HepG2 (cell line): ENCODE measurements around the gene PLVAP. TPM values are rescaled to one million over a fixed set of nuclear protein-coding genes. Genes with fewer than 3 reads are reported as not detected.

Experiments
- ARNTL ChIP-seq: sonication (generic); formaldehyde crosslinking; IDR thresholded peaks from 2 replicates; pipeline ENCODE4 v1.4.0; 2020; ENCODE audit warnings: mild to moderate bottlenecking, missing genetic modification reagents
- CEBPZ ChIP-seq: IDR thresholded peaks from 2 replicates; pipeline ENCODE4 v1.6.1; 2012; ENCODE audit warnings: low read length, improper control_type of control experiment
- EEA1 ChIP-seq: sonication (generic); formaldehyde crosslinking; IDR thresholded peaks from 2 replicates; pipeline ENCODE4 v1.5.1; 2020; ENCODE audit warnings: mild to moderate bottlenecking, missing genetic modification reagents, borderline replicate concordance
- GABPB1 ChIP-seq: IDR thresholded peaks from 2 replicates; pipeline ENCODE4 v1.6.1; 2016; ENCODE audit warnings: mild to moderate bottlenecking, missing genetic modification reagents, moderate library complexity, missing compliant biosample characterization
- IRX3 ChIP-seq: sonication (generic); formaldehyde crosslinking; IDR thresholded peaks from 2 replicates; pipeline ENCODE4 v1.8.1; 2023; ENCODE audit warnings: mild to moderate bottlenecking, low read depth, missing genetic modification reagents, borderline replicate concordance
- JUNB ChIP-seq: sonication (generic); formaldehyde crosslinking; IDR thresholded peaks from 2 replicates; pipeline ENCODE4 v1.8.0; 2022; ENCODE audit warnings: missing genetic modification reagents, mild to moderate bottlenecking, borderline replicate concordance
- MYNN ChIP-seq: sonication (generic); formaldehyde crosslinking; IDR thresholded peaks from 2 replicates; pipeline ENCODE4 v1.4.0; 2020; ENCODE audit warnings: mild to moderate bottlenecking, low read depth, missing genetic modification reagents
- NFE2L2 ChIP-seq: fragments of 150-350 bp; IDR thresholded peaks from 2 replicates; pipeline ENCODE4 v1.6.1; 2014; ENCODE audit warnings: low read length
- SP5 ChIP-seq: IDR thresholded peaks from 2 replicates; pipeline ENCODE4 v1.6.1; 2016; ENCODE audit warnings: low read depth, borderline replicate concordance
- ZBTB7B ChIP-seq: sonication (generic); formaldehyde crosslinking; IDR thresholded peaks from 2 replicates; pipeline ENCODE4 v1.4.0; 2020; ENCODE audit warnings: missing genetic modification reagents
- ZNF124 ChIP-seq: sonication (generic); formaldehyde crosslinking; IDR thresholded peaks from 2 replicates; pipeline ENCODE4 v1.4.0; 2020; ENCODE audit warnings: missing genetic modification reagents
- ZNF160 ChIP-seq: sonication (generic); formaldehyde crosslinking; IDR thresholded peaks from 2 replicates; pipeline ENCODE4 v1.8.0; 2022; ENCODE audit warnings: mild to moderate bottlenecking, inconsistent platforms, missing genetic modification reagents
- ZNF274 ChIP-seq: sonication (generic); formaldehyde crosslinking; IDR thresholded peaks from 2 replicates; pipeline ENCODE4 v1.5.1; 2020; ENCODE audit warnings: mild to moderate bottlenecking, missing genetic modification reagents
- ZNF296 ChIP-seq: sonication (generic); formaldehyde crosslinking; conservative IDR thresholded peaks from 2 replicates; pipeline ENCODE4 v1.5.0; 2020; ENCODE audit warnings: mild to moderate bottlenecking, missing genetic modification reagents
- ZNF335 ChIP-seq: sonication (generic); formaldehyde crosslinking; IDR thresholded peaks from 2 replicates; pipeline ENCODE4 v1.4.0; 2020; ENCODE audit warnings: missing genetic modification reagents
- ZNF570 ChIP-seq: sonication (generic); formaldehyde crosslinking; IDR thresholded peaks from 2 replicates; pipeline ENCODE4 v1.4.0; 2020; ENCODE audit warnings: mild to moderate bottlenecking, missing genetic modification reagents, borderline replicate concordance
- ZNF7 ChIP-seq: IDR thresholded peaks from 2 replicates; pipeline ENCODE4 v1.6.1; 2016; ENCODE audit warnings: missing biosample characterization, missing genetic modification reagents
- ZNF782 ChIP-seq: sonication (generic); formaldehyde crosslinking; IDR thresholded peaks from 2 replicates; pipeline ENCODE4 v1.4.0; 2020; ENCODE audit warnings: missing genetic modification reagents, mild to moderate bottlenecking, borderline replicate concordance
- ZSCAN12 ChIP-seq: sonication (generic); formaldehyde crosslinking; IDR thresholded peaks from 2 replicates; pipeline ENCODE4 v1.9.0; 2021; ENCODE audit warnings: mild to moderate bottlenecking, missing genetic modification reagents
- ZSCAN29 ChIP-seq: sonication (generic); formaldehyde crosslinking; conservative IDR thresholded peaks from 2 replicates; pipeline ENCODE4 v1.4.0; 2020; ENCODE audit warnings: mild to moderate bottlenecking, missing genetic modification reagents
- polyA plus RNA-seq, 8 experiments: library from polyadenylated mRNA; depleted of rRNA in 3 of 8; stranded (reverse) in 7 of 8; unstranded in 1 of 8; fragments of >200 nt; fragmentation: Illumina TruSeq in 4 of 8; extraction: Trizol in 4 of 8; gene quantifications; 2 replicates each; pipeline versions ENCODE4 v1.2.1 to v1.2.3, GENCODE V29; 2011 to 2016; ENCODE audit warnings: low read depth in 4 of 8, missing spikeins in 1 of 8, mixed read lengths in 1 of 8; ENCODE audit not compliant: insufficient read depth in 1 of 8
- total RNA-seq, 5 experiments: library from RNA; depleted of rRNA; stranded (reverse); fragments of >200 nt; fragmentation: Illumina TruSeq; extraction: Trizol; gene quantifications; 2 replicates each; pipeline ENCODE4 v1.2.3, GENCODE V29; 2016; ENCODE audit warnings: low read depth in 1 of 5
- TF ChIP-seq, protein P1 (sequence below): sonication (generic); formaldehyde crosslinking; IDR thresholded peaks from 2 replicates; pipeline ENCODE4 v1.4.0; 2020; ENCODE audit warnings: missing genetic modification reagents
- TF ChIP-seq, protein P2 (sequence below): IDR thresholded peaks from 2 replicates; pipeline ENCODE4 v1.4.0; 2020; ENCODE audit warnings: mild to moderate bottlenecking, missing genetic modification reagents

The PLVAP gene
- total and polyA plus RNA-seq, 2 of the 13 experiments (the other 11 are each of a cell fraction or from before 2014, with no cell fraction given), result 0.26 TPM; not detected in 1

- TF ChIP-seq ZBTB7B (CRISPR knock-in tag) (peak; percentile 60; the same call in 1 of the 2 replicates), ZSCAN12 (CRISPR knock-in tag) (no peak), ZNF296 (CRISPR knock-in tag) (no peak), ZNF335 (CRISPR knock-in tag) (peak; percentile 86), MYNN (no peak; the same call in 1 of the 2 replicates), ZNF274 (CRISPR knock-in tag) (no peak; the same call in 1 of the 2 replicates), CEBPZ (no peak), ARNTL (CRISPR knock-in tag) (no peak), NFE2L2 (no peak), ZNF782 (CRISPR knock-in tag) (peak; percentile 58; the same call in 1 of the 2 replicates), ZNF160 (CRISPR knock-in tag) (peak; percentile 2; the same call in 1 of the 2 replicates), SP5 (CRISPR knock-in tag) (no peak; the same call in 1 of the 2 replicates), ZSCAN29 (CRISPR knock-in tag) (no peak), ZNF124 (no peak; the same call in 1 of the 2 replicates), IRX3 (CRISPR knock-in tag) (no peak), GABPB1 (CRISPR knock-in tag) (peak; percentile 84), JUNB (CRISPR knock-in tag) (no peak), EEA1 (CRISPR knock-in tag) (peak; percentile 52; the same call in 1 of the 2 replicates), ZNF570 (no peak), ZNF7 (no peak)
- TF ChIP-seq, protein P1, sequence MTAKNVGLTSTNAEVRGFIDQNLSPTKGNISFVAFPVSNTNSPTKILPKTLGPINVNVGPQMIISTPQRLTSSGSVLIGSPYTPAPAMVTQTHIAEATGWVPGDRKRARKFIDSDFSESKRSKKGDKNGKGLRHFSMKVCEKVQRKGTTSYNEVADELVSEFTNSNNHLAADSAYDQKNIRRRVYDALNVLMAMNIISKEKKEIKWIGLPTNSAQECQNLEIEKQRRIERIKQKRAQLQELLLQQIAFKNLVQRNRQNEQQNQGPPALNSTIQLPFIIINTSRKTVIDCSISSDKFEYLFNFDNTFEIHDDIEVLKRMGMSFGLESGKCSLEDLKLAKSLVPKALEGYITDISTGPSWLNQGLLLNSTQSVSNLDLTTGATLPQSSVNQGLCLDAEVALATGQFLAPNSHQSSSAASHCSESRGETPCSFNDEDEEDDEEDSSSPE, result peak; percentile 72
- TF ChIP-seq, protein P2, sequence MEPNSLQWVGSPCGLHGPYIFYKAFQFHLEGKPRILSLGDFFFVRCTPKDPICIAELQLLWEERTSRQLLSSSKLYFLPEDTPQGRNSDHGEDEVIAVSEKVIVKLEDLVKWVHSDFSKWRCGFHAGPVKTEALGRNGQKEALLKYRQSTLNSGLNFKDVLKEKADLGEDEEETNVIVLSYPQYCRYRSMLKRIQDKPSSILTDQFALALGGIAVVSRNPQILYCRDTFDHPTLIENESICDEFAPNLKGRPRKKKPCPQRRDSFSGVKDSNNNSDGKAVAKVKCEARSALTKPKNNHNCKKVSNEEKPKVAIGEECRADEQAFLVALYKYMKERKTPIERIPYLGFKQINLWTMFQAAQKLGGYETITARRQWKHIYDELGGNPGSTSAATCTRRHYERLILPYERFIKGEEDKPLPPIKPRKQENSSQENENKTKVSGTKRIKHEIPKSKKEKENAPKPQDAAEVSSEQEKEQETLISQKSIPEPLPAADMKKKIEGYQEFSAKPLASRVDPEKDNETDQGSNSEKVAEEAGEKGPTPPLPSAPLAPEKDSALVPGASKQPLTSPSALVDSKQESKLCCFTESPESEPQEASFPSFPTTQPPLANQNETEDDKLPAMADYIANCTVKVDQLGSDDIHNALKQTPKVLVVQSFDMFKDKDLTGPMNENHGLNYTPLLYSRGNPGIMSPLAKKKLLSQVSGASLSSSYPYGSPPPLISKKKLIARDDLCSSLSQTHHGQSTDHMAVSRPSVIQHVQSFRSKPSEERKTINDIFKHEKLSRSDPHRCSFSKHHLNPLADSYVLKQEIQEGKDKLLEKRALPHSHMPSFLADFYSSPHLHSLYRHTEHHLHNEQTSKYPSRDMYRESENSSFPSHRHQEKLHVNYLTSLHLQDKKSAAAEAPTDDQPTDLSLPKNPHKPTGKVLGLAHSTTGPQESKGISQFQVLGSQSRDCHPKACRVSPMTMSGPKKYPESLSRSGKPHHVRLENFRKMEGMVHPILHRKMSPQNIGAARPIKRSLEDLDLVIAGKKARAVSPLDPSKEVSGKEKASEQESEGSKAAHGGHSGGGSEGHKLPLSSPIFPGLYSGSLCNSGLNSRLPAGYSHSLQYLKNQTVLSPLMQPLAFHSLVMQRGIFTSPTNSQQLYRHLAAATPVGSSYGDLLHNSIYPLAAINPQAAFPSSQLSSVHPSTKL (CRISPR knock-in tag), result no peak; the same call in 1 of the 2 replicates
These were observed 71.4 kb downstream of the PLVAP start, which contains the start of gene MRPL34 (continued) for GRCh38 chr19:17305517-17306284.
